ENCODE measurements around the gene ADGRD1.

DNA sequence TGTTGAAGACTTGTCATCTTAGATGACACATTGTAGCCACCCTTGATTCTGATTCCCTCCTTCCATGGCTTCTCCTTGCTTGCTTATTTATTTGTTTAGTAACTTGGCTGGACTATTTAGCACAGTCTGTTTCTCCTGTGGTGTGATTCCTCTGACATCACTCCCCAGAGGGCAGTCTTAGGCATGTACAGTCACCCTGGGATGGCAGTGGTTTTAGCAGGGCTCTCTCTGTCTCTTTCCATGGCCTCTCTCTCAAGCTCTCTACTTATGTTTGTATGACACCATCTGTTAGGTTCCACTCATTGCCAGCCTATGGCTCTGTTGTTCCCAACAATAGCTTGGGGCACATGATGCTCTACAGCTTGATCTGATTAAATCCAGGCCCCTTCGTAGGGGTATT, 158.3 kb downstream of the ADGRD1 start:
- TF ChIP-seq, protein P1, sequence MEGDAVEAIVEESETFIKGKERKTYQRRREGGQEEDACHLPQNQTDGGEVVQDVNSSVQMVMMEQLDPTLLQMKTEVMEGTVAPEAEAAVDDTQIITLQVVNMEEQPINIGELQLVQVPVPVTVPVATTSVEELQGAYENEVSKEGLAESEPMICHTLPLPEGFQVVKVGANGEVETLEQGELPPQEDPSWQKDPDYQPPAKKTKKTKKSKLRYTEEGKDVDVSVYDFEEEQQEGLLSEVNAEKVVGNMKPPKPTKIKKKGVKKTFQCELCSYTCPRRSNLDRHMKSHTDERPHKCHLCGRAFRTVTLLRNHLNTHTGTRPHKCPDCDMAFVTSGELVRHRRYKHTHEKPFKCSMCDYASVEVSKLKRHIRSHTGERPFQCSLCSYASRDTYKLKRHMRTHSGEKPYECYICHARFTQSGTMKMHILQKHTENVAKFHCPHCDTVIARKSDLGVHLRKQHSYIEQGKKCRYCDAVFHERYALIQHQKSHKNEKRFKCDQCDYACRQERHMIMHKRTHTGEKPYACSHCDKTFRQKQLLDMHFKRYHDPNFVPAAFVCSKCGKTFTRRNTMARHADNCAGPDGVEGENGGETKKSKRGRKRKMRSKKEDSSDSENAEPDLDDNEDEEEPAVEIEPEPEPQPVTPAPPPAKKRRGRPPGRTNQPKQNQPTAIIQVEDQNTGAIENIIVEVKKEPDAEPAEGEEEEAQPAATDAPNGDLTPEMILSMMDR (IDR thresholded peaks at IDR 0.05; ENCODE audit: low read depth, low read length, poor library complexity, severe bottlenecking) = no peak
- TF ChIP-seq EZH2phosphoT487 (IDR thresholded peaks at IDR 0.05; ENCODE audit: borderline replicate concordance, low read length) = no peak
